A673 (cell line): Measurements from ENCODE around the gene MVK. TPM values are rescaled to one million over a fixed set of nuclear protein-coding genes. Genes with fewer than 3 reads are reported as not detected.

Experiments
- BruUV-seq: library from RNA; stranded (reverse); fragments of 400-500 nt; replicated peaks from 2 replicates; lab custom pipeline; 2021; lab: Mats Ljungman, UMichigan
- CTCF ChIA-PET: fragments of 300-600 bp; sonication (Branson Sonifier 250); formaldehyde crosslinking; loops from one replicate; lab custom pipeline; 2022; ENCODE audit warnings: antibody characterized with exemption; lab: Charles Lee
- POLR2A ChIA-PET: fragments of 300-600 bp; sonication (Branson Sonifier 250); formaldehyde crosslinking; loops from one replicate; lab custom pipeline; 2022; ENCODE audit warnings: antibody characterized with exemption; ENCODE audit not compliant: low non-redundant PET; lab: Charles Lee
- DNase-seq: peaks from one replicate; pipeline ENCODE4 v3.0.0-alpha.2; 2015; ENCODE audit warnings: low spot score
- H3K27ac ChIP-seq: fragments of 200-600 bp; sonication (generic); 2 replicates; pipeline ENCODE4 v1.5.1; 2016; ENCODE audit warnings: mixed run types, low read depth, mild to moderate bottlenecking, mixed read lengths, antibody characterized with exemption, low read length; ENCODE audit not compliant: poor library complexity, severe bottlenecking
- H3K27me3 ChIP-seq: fragments of 200-600 bp; sonication (generic); replicated peaks from 2 replicates; pipeline ENCODE4 v1.6.1; 2017; ENCODE audit warnings: mixed run types, low read depth, mild to moderate bottlenecking, mixed read lengths, antibody characterized with exemption, low read length; ENCODE audit not compliant: insufficient read depth, poor library complexity
- H3K36me3 ChIP-seq: fragments of 200-600 bp; sonication (generic); 2 replicates; pipeline ENCODE4 v1.6.1; 2016; ENCODE audit warnings: mixed run types, mild to moderate bottlenecking, mixed read lengths, antibody characterized with exemption, low read length; ENCODE audit not compliant: insufficient read depth, poor library complexity, severe bottlenecking
- H3K4me1 ChIP-seq: fragments of 200-600 bp; sonication (generic); 2 replicates; pipeline ENCODE4 v1.6.1; 2017; ENCODE audit warnings: mixed run types, mild to moderate bottlenecking, mixed read lengths, antibody characterized with exemption, low read length; ENCODE audit not compliant: insufficient read depth, poor library complexity, severe bottlenecking
- H3K4me3 ChIP-seq: fragments of 200-600 bp; sonication (generic); 2 replicates; pipeline ENCODE4 v1.5.1; 2016; ENCODE audit warnings: low read depth, mixed run types, mild to moderate bottlenecking, mixed read lengths, low read length; ENCODE audit not compliant: poor library complexity, severe bottlenecking
- H3K9me3 ChIP-seq: fragments of 200-600 bp; sonication (generic); 2 replicates; pipeline ENCODE4 v1.6.1; 2016; ENCODE audit warnings: mixed run types, low read depth, mild to moderate bottlenecking, mixed read lengths, antibody characterized with exemption, low read length; ENCODE audit not compliant: poor library complexity, severe bottlenecking
- CTCF ChIP-seq: fragments of 300-800, 200-600 bp; sonication (generic); conservative IDR thresholded peaks from 2 replicates; pipeline ENCODE4 v1.5.1; 2017; ENCODE audit warnings: low read depth, mild to moderate bottlenecking, antibody characterized with exemption, low read length, moderate library complexity, mixed read lengths
- EZH2 ChIP-seq: fragments of 200-600 bp; sonication (generic); IDR thresholded peaks from 2 replicates; pipeline ENCODE4 v1.6.1; 2017; ENCODE audit warnings: borderline replicate concordance, low read depth, mild to moderate bottlenecking, mixed read lengths, antibody characterized with exemption, low read length; ENCODE audit not compliant: poor library complexity, severe bottlenecking
- intact Hi-C: fragments of 100-400 bp; cut with micrococcal nuclease; formaldehyde crosslinking; loops from one replicate; pipeline ENCODE4 v1.10.0; 2022; ENCODE audit not compliant: unreplicated experiment
- total RNA-seq: library from RNA; stranded (reverse); gene quantifications from 2 replicates; pipeline ENCODE4 v1.2.3, GENCODE V29; 2021

MVK gene
- total RNA-seq, 1 experiment from 2014 or later = 56.0 TPM

- intact Hi-C loops = no loop called here
- Histone ChIP-seq H3K4me3 (no peak overlapping the region), H3K27me3 (peaks cover 17% of the 10 kb centered on the region), H3K9me3 (no peaks in the 10 kb centered on the region), H3K4me1 (peaks cover 9% of the 10 kb centered on the region), H3K27ac (no peak overlapping the region), H3K36me3 (no peaks in the 10 kb centered on the region)
- no peak for DNase-seq
- TF ChIP-seq EZH2 (no peak), CTCF (no peak)
- POLR2A ChIA-PET = no interaction called here
- BruUV-seq = no TSS peak
- CTCF ChIA-PET = no interaction called here
Observed at GRCh38 chr12:109609342-109609741, 35.7 kb downstream of the MVK start.

- ChIA-PET CTCF (no interaction called here), POLR2A (no interaction called here)
- Histone ChIP-seq H3K9me3 (no peaks in the 10 kb centered on the region), H3K36me3 (no peaks in the 10 kb centered on the region), H3K27me3 (peaks cover 18% of the 10 kb centered on the region), H3K4me1 (peaks cover 9% of the 10 kb centered on the region), H3K4me3 (no peak overlapping the region), H3K27ac (no peak overlapping the region)
- DNase-seq = no peak
- BruUV-seq = no TSS peak
- no peak for TF ChIP-seq CTCF
- no peak for TF ChIP-seq EZH2
- intact Hi-C loops = no loop called here
Observed at GRCh38 chr12:109610523-109610922, 36.9 kb downstream of the MVK start.

- no peaks in the 10 kb centered on the region for H3K9me3 ChIP-seq
- ChIA-PET POLR2A (no interaction called here), CTCF (no interaction called here)
- intact Hi-C loops = no loop called here
- H3K4me1 ChIP-seq = peaks cover 6% of the 10 kb centered on the region
- peaks cover 24% of the 10 kb centered on the region for H3K27me3 ChIP-seq
- H3K4me3 ChIP-seq = no peak overlapping the region
- BruUV-seq = no TSS peak
- no peak overlapping the region for H3K27ac ChIP-seq
- TF ChIP-seq EZH2 (no peak), CTCF (no peak)
- no peaks in the 10 kb centered on the region for H3K36me3 ChIP-seq
- DNase-seq = no peak
Observed at GRCh38 chr12:109611223-109611622, 37.6 kb downstream of the MVK start.
